ENCODE data around the gene DNAI1.

The DNAI1 gene

DNA sequence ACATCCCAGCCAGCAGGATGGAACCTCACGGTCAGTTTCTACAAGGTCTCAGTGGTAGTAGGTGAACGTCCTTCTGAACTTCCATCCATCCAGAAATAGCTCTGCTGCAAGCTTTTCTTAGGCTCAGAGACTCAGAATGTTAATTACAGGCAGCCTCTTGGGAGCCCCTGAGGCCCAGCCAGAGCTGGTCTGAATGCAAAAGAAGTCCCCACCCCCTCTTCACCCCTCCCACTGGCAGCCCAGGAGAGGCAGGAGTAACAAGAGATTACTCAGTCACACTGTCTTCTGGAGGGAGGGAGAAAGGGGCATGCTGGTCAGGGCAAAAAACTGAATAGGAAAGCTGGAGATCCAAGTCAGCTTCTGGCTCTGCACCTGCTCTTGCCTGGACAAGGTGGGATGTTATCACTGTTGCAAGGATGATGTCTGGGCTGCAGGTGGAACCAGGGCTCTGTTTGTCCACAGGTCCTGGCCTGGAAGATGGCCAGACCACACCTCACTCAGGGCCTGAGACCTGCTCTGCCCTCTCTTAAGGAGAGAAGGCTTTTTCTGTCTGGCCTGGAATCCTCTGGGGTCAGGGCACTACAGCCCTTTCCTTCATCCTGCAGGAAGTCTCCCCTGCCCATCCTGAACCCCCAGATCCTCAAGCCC, 55.1 kb downstream of the DNAI1 start:
- peaks cover 41% of the 10 kb centered on the region for H3K4me1 ChIP-seq (ENCODE audit: control insufficient read depth, insufficient read depth, low read length)
- no peaks in the 10 kb centered on the region for H3K9me3 ChIP-seq (ENCODE audit: control insufficient read depth, insufficient read depth, low read length)
- no peak overlapping the region for H3K9ac ChIP-seq (ENCODE audit: low read depth, low read length)
- peak overlapping the region; percentile 75 for H3K27ac ChIP-seq (ENCODE audit: low read depth, low read length)
- no peaks in the 10 kb centered on the region for H3K36me3 ChIP-seq (ENCODE audit: control insufficient read depth, insufficient read depth, low read length)
- 0 out of 2 replicates have a peak overlapping the region, but pooled peaks have one; percentile 18 for H3K4me3 ChIP-seq (ENCODE audit: low read depth, low read length)
- no peaks in the 10 kb centered on the region; the same call in 1 of the 2 replicates for H3K27me3 ChIP-seq (ENCODE audit: control insufficient read depth, insufficient read depth, low read length)

DNA sequence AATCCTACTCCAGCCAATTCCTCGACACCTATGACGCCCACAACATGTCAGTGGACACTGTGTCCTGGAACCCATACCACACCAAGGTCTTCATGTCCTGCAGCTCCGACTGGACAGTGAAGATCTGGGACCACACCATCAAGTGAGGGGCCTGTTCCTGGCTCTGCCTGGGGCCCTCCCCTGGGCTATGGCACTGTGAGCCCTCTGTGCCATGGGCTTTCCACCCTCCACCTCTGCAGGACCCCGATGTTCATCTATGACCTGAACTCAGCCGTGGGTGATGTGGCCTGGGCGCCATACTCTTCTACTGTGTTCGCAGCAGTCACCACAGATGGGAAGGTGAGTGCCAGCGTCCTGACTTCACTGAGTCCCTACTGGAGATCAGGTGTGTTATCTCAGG, 55.8 kb downstream of the DNAI1 start:
- peaks cover 41% of the 10 kb centered on the region for H3K4me1 ChIP-seq (ENCODE audit: control insufficient read depth, insufficient read depth, low read length)
- H3K9me3 ChIP-seq (ENCODE audit: control insufficient read depth, insufficient read depth, low read length), result no peaks in the 10 kb centered on the region
- no peaks in the 10 kb centered on the region for H3K36me3 ChIP-seq (ENCODE audit: control insufficient read depth, insufficient read depth, low read length)
- H3K9ac ChIP-seq (ENCODE audit: low read depth, low read length), result no peak overlapping the region
- no peaks in the 10 kb centered on the region; the same call in 1 of the 2 replicates for H3K27me3 ChIP-seq (ENCODE audit: control insufficient read depth, insufficient read depth, low read length)
- no peak overlapping the region for H3K27ac ChIP-seq (ENCODE audit: low read depth, low read length)
- H3K4me3 ChIP-seq (ENCODE audit: low read depth, low read length), result no peak overlapping the region

DNA sequence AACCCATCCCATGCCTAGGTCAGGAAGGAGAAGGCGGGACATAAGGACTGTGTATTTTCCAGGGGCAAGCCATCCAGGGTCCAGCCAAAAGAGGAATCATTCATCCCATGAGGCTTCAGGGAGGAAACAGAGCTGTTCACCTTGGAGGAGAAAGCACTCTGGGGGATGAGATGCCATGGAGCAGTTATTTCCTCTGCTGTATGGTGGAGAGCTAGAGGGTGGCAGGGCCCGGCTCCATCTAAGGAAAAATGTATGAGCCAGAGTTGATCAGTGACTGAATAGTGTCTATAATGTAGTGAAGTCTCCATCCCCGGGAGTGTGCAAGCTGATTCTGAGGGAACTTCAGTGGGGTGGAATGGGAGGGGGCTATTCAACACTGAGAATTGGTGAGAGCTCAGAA, 56.2 kb downstream of the DNAI1 start:
- no peak overlapping the region for H3K4me3 ChIP-seq (ENCODE audit: low read depth, low read length)
- no peaks in the 10 kb centered on the region; the same call in 1 of the 2 replicates for H3K27me3 ChIP-seq (ENCODE audit: control insufficient read depth, insufficient read depth, low read length)
- H3K4me1 ChIP-seq (ENCODE audit: control insufficient read depth, insufficient read depth, low read length), result peaks cover 41% of the 10 kb centered on the region
- no peak overlapping the region for H3K9ac ChIP-seq (ENCODE audit: low read depth, low read length)
- no peak overlapping the region for H3K27ac ChIP-seq (ENCODE audit: low read depth, low read length)
- no peaks in the 10 kb centered on the region for H3K9me3 ChIP-seq (ENCODE audit: control insufficient read depth, insufficient read depth, low read length)
- no peaks in the 10 kb centered on the region for H3K36me3 ChIP-seq (ENCODE audit: control insufficient read depth, insufficient read depth, low read length)

DNA sequence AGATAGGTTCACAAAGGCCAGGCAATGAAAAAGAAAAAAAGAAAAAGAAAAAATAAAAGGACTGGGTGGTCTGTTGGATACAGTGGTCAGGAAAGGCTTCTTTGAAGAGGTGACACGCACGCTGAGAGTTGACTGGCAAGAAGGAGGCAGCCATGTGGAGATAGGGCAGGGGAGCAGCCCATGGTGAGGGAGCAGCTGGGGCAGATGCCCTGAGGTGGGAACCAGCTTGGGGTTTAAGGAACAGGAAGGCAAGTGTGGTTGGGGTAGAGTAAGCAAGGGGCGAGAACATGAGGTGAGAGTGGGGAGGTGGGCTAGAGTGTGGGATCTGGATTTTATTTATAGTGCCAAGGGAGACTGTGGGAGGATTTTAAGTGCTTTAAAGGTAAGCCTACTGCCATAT, 57.4 kb downstream of the DNAI1 start:
- Histone ChIP-seq H3K4me1 (ENCODE audit: control insufficient read depth, insufficient read depth, low read length) (peaks cover 32% of the 10 kb centered on the region), H3K27ac (ENCODE audit: low read depth, low read length) (no peak overlapping the region), H3K9ac (ENCODE audit: low read depth, low read length) (no peak overlapping the region), H3K27me3 (ENCODE audit: control insufficient read depth, insufficient read depth, low read length) (no peaks in the 10 kb centered on the region; the same call in 1 of the 2 replicates), H3K4me3 (ENCODE audit: low read depth, low read length) (no peak overlapping the region), H3K36me3 (ENCODE audit: control insufficient read depth, insufficient read depth, low read length) (no peaks in the 10 kb centered on the region), H3K9me3 (ENCODE audit: control insufficient read depth, insufficient read depth, low read length) (no peaks in the 10 kb centered on the region)

DNA sequence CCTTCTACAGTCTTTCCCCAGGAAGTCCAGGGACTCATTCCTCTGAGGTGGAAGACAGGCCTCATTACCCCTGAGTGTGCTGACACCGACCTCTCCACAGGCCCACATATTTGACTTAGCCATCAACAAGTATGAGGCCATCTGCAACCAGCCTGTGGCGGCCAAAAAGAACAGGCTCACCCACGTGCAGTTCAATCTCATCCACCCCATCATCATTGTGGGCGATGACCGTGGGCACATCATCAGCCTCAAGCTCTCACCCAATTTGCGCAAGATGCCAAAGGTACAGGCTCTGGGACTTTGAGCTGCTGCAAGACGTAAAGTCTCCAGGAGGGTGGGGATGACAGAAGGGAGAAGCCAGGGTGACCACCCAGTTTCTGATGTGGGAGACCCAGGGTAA, 58.6 kb downstream of the DNAI1 start:
- Histone ChIP-seq H3K4me1 (ENCODE audit: control insufficient read depth, insufficient read depth, low read length) (peaks cover 20% of the 10 kb centered on the region), H3K4me3 (ENCODE audit: low read depth, low read length) (no peak overlapping the region), H3K9me3 (ENCODE audit: control insufficient read depth, insufficient read depth, low read length) (no peaks in the 10 kb centered on the region), H3K27ac (ENCODE audit: low read depth, low read length) (no peak overlapping the region), H3K9ac (ENCODE audit: low read depth, low read length) (no peak overlapping the region), H3K27me3 (ENCODE audit: control insufficient read depth, insufficient read depth, low read length) (peaks cover 7% of the 10 kb centered on the region), H3K36me3 (ENCODE audit: control insufficient read depth, insufficient read depth, low read length) (no peaks in the 10 kb centered on the region)

DNA sequence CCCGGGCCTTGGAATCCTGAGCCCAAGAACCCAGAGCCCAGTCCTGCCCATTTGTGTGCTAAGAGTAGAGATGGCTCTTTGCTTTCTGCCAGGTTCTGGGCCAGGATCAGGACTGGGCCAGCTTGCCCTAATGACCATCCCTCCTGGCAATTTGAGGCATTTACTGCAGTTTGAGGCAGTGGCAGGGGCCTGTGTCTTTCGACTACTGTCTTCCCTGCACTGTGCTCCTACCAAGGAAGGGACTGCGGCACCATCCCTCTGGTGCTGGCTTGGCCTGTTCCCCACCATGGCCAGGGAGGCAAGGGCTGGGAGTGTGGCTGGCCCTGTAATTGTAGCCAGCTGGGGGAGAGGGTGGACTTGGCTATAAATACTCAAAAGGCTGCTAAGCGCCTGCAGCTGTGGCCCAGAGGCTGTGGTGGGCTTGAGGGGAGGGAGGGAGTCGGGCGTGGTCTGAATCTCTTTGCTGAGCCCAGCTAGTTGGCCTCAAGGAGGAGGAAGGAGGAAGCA, 59.6 kb downstream of the DNAI1 start:
- Histone ChIP-seq H3K4me3 (ENCODE audit: low read depth, low read length) (no peak overlapping the region), H3K27me3 (ENCODE audit: control insufficient read depth, insufficient read depth, low read length) (peaks cover 12% of the 10 kb centered on the region), H3K9ac (ENCODE audit: low read depth, low read length) (no peak overlapping the region), H3K9me3 (ENCODE audit: control insufficient read depth, insufficient read depth, low read length) (no peaks in the 10 kb centered on the region), H3K27ac (ENCODE audit: low read depth, low read length) (no peak overlapping the region), H3K4me1 (ENCODE audit: control insufficient read depth, insufficient read depth, low read length) (peaks cover 10% of the 10 kb centered on the region), H3K36me3 (ENCODE audit: control insufficient read depth, insufficient read depth, low read length) (no peaks in the 10 kb centered on the region)

DNA sequence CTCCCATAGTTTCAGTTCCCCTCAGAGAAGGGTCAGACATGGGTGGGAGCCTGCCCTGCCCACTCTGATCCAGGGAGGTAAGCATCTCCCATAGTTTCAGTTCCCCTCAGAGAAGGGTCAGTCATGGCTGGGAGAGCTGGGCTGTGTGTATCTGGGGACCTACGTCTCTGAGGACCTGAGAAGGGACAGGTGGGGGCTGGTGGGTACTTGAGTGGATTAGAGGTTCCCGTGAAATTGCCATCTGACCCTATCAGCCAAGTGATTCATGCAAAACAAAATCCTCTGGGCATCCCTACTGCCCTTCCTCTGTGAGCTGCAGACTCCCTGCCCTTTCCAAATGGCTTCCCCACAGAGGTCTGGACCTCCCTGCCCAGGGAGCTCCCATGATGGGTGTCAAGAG, 60.3 kb downstream of the DNAI1 start:
- no peak overlapping the region for H3K27ac ChIP-seq (ENCODE audit: low read depth, low read length)
- H3K9ac ChIP-seq (ENCODE audit: low read depth, low read length), result no peak overlapping the region
- H3K4me3 ChIP-seq (ENCODE audit: low read depth, low read length), result no peak overlapping the region
- H3K36me3 ChIP-seq (ENCODE audit: control insufficient read depth, insufficient read depth, low read length), result no peaks in the 10 kb centered on the region
- H3K9me3 ChIP-seq (ENCODE audit: control insufficient read depth, insufficient read depth, low read length), result no peaks in the 10 kb centered on the region
- peaks cover 15% of the 10 kb centered on the region for H3K27me3 ChIP-seq (ENCODE audit: control insufficient read depth, insufficient read depth, low read length)
- peaks cover 8% of the 10 kb centered on the region for H3K4me1 ChIP-seq (ENCODE audit: control insufficient read depth, insufficient read depth, low read length)

DNA sequence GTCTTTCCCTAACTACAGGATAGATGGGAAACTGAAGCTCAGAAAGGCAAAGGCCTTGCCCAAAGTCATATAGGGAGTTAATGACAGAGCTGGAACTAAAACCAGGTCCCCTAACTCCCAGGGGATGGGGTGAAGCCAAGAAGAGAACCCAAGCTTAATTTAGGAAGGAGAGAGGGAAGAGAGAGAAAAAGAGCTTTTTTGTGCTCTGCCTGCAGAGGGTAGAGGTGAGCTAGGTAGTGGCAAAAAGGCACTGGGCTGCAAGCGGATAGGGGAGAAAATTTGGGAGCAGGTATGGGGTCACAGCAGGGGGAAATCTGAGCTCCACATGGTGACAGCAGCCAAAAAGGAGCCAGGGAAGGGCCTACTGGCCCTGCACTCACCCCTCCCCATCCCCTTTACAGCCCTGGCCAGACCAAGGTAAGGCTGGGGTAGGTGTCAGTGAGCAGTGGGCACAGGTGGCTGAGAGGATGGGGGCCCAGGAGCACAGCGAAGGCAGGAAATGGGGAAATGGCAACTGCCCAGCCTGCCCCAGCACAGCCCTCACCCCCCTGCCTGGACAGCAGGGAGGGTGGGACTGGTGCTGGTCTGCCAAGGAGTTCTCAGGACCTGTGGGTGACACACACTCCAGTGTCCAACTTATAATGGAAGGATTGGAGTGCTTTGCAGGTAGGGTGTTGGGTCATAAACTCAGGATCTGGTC, 60.9 kb downstream of the DNAI1 start:
- Histone ChIP-seq H3K27ac (ENCODE audit: low read depth, low read length) (no peak overlapping the region), H3K27me3 (ENCODE audit: control insufficient read depth, insufficient read depth, low read length) (peaks cover 20% of the 10 kb centered on the region), H3K9ac (ENCODE audit: low read depth, low read length) (no peak overlapping the region), H3K36me3 (ENCODE audit: control insufficient read depth, insufficient read depth, low read length) (no peaks in the 10 kb centered on the region), H3K9me3 (ENCODE audit: control insufficient read depth, insufficient read depth, low read length) (no peaks in the 10 kb centered on the region), H3K4me1 (ENCODE audit: control insufficient read depth, insufficient read depth, low read length) (peaks cover 6% of the 10 kb centered on the region), H3K4me3 (ENCODE audit: low read depth, low read length) (no peak overlapping the region)

DNA sequence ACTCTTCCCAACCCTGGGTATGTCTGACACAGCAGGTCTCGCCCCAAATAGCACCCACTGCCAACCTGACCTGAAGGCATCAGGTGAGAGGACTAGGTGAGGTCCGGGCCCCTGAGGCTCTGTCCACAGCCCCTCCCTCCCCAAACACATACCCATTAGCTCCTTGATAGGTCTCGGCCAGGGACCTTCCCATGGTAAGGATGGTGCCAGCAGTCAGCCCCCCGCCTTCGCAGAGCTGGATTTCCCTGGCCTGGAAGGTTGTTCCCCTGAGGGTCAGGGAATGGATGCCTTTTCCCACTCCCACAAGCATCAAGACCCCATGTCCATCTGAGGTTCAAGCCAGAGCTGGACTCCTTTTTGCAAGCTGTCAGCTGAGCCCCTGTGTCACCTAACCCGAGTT, 61.5 kb downstream of the DNAI1 start:
- Histone ChIP-seq H3K27ac (ENCODE audit: low read depth, low read length) (no peak overlapping the region), H3K9ac (ENCODE audit: low read depth, low read length) (no peak overlapping the region), H3K36me3 (ENCODE audit: control insufficient read depth, insufficient read depth, low read length) (no peaks in the 10 kb centered on the region), H3K27me3 (ENCODE audit: control insufficient read depth, insufficient read depth, low read length) (peaks cover 27% of the 10 kb centered on the region), H3K4me1 (ENCODE audit: control insufficient read depth, insufficient read depth, low read length) (peaks cover 6% of the 10 kb centered on the region), H3K9me3 (ENCODE audit: control insufficient read depth, insufficient read depth, low read length) (no peaks in the 10 kb centered on the region), H3K4me3 (ENCODE audit: low read depth, low read length) (no peak overlapping the region)

DNA sequence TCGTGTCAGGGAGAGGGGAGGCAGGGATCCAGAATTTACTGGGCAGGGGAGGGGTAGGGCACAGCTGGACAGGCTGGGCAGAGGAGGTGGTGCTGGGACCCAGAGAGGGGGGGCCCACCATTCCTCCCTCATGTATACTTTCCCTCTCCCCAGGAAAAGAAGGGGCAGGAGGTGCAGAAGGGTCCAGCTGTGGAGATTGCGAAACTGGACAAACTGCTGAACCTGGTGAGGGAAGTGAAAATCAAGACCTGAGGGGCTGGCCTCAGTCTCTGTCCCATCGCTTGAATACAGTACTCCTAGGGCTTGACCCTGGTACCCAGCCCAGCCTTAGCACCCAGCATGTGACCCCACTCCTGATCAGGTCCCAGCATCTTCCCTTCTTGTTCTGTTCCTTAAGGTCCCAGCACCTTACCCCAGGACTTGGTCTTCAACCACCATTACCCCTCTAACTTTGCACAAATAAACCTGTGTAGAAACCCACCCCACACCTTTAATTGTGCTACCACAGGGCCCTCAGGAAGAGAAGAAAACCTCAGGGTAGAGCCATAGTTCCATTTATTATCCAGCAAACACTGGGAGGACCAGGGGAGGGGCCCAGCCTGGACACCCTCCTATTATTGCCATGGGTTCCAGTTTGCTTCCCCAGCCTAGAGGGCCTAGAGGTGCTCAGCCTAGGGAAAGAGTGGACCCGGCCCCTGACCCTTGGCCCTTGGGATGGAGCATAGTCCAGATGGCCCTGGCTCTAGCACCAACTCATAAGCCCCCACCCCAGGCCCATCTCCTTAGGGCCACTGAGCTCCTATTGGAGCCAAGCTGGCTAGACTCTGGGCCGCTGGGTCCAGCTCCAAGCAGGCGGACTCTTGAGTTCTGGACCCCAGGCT, 62.1 kb downstream of the DNAI1 start:
- Histone ChIP-seq H3K4me3 (ENCODE audit: low read depth, low read length) (no peak overlapping the region), H3K27me3 (ENCODE audit: control insufficient read depth, insufficient read depth, low read length) (peaks cover 27% of the 10 kb centered on the region), H3K4me1 (ENCODE audit: control insufficient read depth, insufficient read depth, low read length) (peaks cover 6% of the 10 kb centered on the region), H3K9ac (ENCODE audit: low read depth, low read length) (no peak overlapping the region), H3K9me3 (ENCODE audit: control insufficient read depth, insufficient read depth, low read length) (no peaks in the 10 kb centered on the region), H3K27ac (ENCODE audit: low read depth, low read length) (no peak overlapping the region), H3K36me3 (ENCODE audit: control insufficient read depth, insufficient read depth, low read length) (no peaks in the 10 kb centered on the region)
